GM12801 (cell line): ENCODE results near the gene ANKRD6.

Experiments used
- TF ChIP-seq, protein P1 (sequence below): IDR thresholded peaks from one replicate; pipeline ENCODE4 v1.5.1; 2011; ENCODE audit warnings: control low read depth; ENCODE audit not compliant: insufficient read length; ENCODE audit errors: extremely low read depth

The ANKRD6 gene

GRCh38 chr6:89590133-89590532 lies 157.2 kb downstream of the ANKRD6 start:
- TF ChIP-seq, protein P1, sequence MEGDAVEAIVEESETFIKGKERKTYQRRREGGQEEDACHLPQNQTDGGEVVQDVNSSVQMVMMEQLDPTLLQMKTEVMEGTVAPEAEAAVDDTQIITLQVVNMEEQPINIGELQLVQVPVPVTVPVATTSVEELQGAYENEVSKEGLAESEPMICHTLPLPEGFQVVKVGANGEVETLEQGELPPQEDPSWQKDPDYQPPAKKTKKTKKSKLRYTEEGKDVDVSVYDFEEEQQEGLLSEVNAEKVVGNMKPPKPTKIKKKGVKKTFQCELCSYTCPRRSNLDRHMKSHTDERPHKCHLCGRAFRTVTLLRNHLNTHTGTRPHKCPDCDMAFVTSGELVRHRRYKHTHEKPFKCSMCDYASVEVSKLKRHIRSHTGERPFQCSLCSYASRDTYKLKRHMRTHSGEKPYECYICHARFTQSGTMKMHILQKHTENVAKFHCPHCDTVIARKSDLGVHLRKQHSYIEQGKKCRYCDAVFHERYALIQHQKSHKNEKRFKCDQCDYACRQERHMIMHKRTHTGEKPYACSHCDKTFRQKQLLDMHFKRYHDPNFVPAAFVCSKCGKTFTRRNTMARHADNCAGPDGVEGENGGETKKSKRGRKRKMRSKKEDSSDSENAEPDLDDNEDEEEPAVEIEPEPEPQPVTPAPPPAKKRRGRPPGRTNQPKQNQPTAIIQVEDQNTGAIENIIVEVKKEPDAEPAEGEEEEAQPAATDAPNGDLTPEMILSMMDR, result no peak

GRCh38 chr6:89591745-89592144 lies 158.8 kb downstream of the ANKRD6 start:
- TF ChIP-seq, protein P1, result no peak

DNA sequence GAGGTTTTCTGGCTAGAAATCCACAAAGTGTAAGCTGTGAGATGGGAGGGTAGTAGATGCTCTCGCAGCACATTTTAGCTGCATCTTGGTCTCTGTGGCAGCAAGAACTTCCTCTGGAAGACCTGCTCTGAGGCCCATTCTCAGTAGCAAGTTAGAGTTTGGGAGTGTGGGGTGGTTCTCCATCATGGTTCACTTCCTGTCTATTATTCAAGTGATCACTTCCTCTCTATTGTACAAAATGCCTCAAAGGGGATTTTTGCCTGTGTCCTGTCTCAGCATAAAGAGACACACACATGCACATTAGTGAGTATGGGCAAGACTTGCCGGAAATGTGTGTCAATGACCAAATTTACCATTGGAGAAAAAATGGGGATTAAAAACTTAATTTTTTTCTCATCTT lies 163.1 kb downstream of the ANKRD6 start:
- TF ChIP-seq, protein P1, result no peak

DNA sequence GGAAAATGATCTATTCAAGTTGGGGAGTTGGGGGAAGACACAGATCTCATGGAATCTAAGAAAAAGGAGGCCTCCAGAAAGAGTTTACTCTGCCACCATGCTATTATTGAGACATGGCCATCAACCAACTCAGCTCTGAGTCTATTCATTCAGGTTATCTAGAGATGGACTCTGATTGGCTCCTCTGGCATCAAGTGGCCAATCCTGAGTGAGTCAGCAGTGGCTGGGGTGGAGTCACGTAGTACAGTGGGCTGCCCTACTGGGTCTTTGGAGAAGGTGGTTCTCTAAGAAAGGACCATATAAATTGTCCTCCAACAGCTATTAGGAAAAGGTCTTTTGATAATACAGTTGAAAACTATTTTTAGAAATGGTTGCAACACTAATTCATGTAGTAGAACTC lies 163.5 kb downstream of the ANKRD6 start:
- TF ChIP-seq, protein P1, result no peak

- TF ChIP-seq, protein P1, result no peak
Observed at GRCh38 chr6:89597372-89597771, 164.4 kb downstream of the ANKRD6 start.

DNA sequence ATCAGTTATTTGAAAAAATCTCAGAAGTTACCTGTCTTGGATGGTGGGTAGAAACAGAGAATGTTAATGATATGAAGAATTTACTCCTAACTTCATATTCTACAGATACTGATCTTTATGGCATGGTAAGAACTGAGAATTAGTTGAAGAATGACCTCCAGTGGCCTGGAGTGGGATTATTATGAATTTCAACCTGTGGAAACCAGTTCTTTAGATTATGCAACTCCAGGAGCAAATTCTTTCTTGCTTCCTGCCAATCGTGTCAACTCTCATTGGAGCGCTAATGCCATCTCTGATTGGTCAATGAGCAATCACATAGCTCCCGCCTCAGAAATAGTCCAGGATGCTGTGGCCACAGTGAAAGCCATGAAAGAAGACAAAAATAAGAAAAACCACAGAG lies 165.0 kb downstream of the ANKRD6 start:
- TF ChIP-seq, protein P1, result no peak

GRCh38 chr6:89599727-89600126 lies 166.8 kb downstream of the ANKRD6 start:
- TF ChIP-seq, protein P1, result no peak

- TF ChIP-seq, protein P1, result no peak
Observed at GRCh38 chr6:89602166-89602565, 169.2 kb downstream of the ANKRD6 start.
